ENCODE results near the gene KRTAP12-1. TPM values are rescaled to one million over a fixed set of nuclear protein-coding genes. Genes with fewer than 3 reads are reported as not detected.
A peak's percentile ranks its signal among the peaks of the same experiment; 100 is the strongest.

The KRTAP12-1 gene
- total RNA-seq, 1 donor from 2014 or later = not detected

- ATAC-seq = peak; percentile 18 to 30
- Histone ChIP-seq H3K4me1 (peaks cover 12% of the 10 kb centered on the region), H3K4me3 (no peak within 1 kb of the TSS), H3K27me3 (ENCODE audit: low read depth) (peaks cover 82% of the 10 kb centered on the region), H3K9me3 (no peaks in the 10 kb centered on the region), H3K36me3 (no peaks in the 10 kb centered on the region), H3K27ac (no peak within 1 kb of the TSS)
- intact Hi-C loops (cut with DNase I) = no loop called here
- DNase-seq = no peak
- TF ChIP-seq, protein P1, sequence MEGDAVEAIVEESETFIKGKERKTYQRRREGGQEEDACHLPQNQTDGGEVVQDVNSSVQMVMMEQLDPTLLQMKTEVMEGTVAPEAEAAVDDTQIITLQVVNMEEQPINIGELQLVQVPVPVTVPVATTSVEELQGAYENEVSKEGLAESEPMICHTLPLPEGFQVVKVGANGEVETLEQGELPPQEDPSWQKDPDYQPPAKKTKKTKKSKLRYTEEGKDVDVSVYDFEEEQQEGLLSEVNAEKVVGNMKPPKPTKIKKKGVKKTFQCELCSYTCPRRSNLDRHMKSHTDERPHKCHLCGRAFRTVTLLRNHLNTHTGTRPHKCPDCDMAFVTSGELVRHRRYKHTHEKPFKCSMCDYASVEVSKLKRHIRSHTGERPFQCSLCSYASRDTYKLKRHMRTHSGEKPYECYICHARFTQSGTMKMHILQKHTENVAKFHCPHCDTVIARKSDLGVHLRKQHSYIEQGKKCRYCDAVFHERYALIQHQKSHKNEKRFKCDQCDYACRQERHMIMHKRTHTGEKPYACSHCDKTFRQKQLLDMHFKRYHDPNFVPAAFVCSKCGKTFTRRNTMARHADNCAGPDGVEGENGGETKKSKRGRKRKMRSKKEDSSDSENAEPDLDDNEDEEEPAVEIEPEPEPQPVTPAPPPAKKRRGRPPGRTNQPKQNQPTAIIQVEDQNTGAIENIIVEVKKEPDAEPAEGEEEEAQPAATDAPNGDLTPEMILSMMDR (IDR thresholded peaks at IDR 0.05) = no peak
Measured at GRCh38 chr21:44711327-44712202, 29.6 kb upstream of the KRTAP12-1 start, which contains the start of gene TSPEAR. Gene TSPEAR, minus strand, starts transcription at chr21:44711572. Its CDS starts 58 bp downstream, at chr21:44711514.

DNA sequence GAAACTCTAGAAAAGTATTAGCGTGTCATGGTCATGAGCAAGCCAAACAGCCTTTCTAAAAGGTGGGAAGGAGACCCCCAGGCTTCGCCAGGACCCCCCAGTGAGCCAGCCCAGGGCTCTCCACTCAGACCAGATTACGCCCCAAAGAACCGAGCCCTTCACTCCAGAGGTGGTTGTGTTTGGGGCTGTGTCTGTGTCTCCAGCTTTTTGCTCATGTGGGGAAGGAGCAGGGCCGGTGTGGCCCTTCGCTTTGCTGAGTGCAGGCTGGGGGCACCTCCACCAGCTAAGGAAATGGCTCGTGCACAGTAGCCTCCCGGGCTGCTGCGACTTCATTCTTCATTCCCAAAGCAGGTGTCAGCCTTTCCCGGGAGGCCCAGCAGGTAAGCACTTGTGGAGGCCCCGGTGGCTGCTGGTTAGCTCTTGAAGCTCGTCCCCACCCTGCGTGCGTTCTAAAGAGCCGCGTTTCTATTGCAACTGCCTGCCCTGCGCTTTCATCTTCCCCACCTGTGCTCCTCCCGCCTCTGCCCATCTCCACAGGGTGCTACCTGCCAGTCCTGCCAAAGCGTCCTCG lies 28.9 kb upstream of the KRTAP12-1 start:
- peak; percentile 31 to 57 for ATAC-seq
- Histone ChIP-seq H3K27ac (no peak overlapping the region), H3K36me3 (no peaks in the 10 kb centered on the region), H3K4me3 (no peak overlapping the region), H3K27me3 (ENCODE audit: low read depth) (peaks cover 90% of the 10 kb centered on the region), H3K4me1 (peaks cover 12% of the 10 kb centered on the region), H3K9me3 (no peaks in the 10 kb centered on the region)
- no peak for DNase-seq
- TF ChIP-seq, protein P1 (IDR thresholded peaks at IDR 0.05) = no peak
- intact Hi-C loops (cut with DNase I) = no loop called here

DNA sequence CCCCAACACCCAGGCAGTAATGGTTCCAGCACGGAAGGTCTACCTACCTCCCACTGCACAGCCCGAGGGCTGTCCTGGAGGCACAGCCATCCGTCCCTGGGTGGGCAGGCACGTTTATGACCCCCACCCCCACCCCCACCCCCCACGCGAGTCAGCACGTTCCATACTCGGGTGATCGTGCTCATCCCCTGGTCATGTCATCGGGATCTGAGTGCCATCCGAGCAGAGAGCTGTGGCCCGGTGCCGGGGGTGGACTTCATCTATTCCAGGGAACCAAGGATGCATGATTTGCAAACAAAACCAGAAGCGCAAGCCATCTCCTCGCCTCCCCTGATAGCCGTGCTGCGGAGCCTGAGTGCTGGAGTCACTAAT lies 28.3 kb upstream of the KRTAP12-1 start:
- TF ChIP-seq, protein P1 (IDR thresholded peaks at IDR 0.05) = no peak
- H3K36me3 ChIP-seq = no peaks in the 10 kb centered on the region
- DNase-seq = no peak
- no peak for ATAC-seq
- H3K27me3 ChIP-seq (ENCODE audit: low read depth) = peaks cover 91% of the 10 kb centered on the region
- peaks cover 12% of the 10 kb centered on the region for H3K4me1 ChIP-seq
- no peak overlapping the region for H3K27ac ChIP-seq
- no peaks in the 10 kb centered on the region for H3K9me3 ChIP-seq
- H3K4me3 ChIP-seq = no peak overlapping the region
- intact Hi-C loops (cut with DNase I) = no loop called here

DNA sequence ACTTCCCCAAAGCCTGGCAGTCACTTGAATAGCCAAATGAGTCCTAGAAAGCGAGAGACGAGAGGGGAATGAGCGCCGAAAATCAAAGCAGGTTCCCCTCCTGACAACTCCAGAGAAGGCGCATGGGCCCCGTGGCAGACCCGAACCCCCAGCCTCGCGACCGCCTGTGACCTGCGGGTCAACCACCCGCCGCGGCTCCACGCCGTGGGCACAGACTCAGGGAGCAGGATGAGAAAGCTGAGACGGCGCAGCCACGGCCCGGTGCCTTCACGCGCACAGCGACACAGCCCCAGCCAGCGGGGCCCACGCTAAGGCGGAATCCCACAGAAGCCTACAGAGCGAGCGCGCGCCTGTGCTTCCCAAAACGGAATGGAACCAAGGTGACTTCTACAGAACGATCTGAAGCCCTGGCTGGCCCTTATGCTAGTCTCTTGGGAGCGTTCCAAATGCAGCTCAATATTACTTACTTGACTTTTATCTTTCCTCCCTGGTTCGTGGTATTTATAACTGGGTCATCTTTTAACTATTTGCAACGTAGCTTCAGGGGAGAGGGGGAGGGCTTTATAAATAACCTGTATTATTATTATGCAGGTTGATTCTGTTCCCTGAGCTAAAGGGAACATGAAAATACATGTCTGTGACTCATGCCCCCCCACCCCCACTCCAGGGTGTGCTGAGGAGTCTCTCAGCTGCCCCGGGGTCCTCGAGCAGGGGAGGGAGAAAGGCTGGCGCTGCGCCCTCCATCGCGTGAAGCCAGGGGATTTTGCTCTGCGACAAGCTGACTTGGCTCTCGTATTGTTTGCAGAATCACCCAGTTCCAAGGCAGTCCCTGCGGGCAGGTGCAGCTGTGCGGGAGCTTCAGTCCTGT lies 27.7 kb upstream of the KRTAP12-1 start:
- Histone ChIP-seq H3K4me3 (no peak overlapping the region), H3K4me1 (peaks cover 12% of the 10 kb centered on the region), H3K27me3 (ENCODE audit: low read depth) (peaks cover 90% of the 10 kb centered on the region), H3K9me3 (no peaks in the 10 kb centered on the region), H3K36me3 (no peaks in the 10 kb centered on the region), H3K27ac (no peak overlapping the region)
- DNase-seq (no peak), ATAC-seq (peak in 1 of 2 donors; percentile 25)
- TF ChIP-seq, protein P1 (IDR thresholded peaks at IDR 0.05) = no peak
- intact Hi-C loops (cut with DNase I) = no loop called here

DNA sequence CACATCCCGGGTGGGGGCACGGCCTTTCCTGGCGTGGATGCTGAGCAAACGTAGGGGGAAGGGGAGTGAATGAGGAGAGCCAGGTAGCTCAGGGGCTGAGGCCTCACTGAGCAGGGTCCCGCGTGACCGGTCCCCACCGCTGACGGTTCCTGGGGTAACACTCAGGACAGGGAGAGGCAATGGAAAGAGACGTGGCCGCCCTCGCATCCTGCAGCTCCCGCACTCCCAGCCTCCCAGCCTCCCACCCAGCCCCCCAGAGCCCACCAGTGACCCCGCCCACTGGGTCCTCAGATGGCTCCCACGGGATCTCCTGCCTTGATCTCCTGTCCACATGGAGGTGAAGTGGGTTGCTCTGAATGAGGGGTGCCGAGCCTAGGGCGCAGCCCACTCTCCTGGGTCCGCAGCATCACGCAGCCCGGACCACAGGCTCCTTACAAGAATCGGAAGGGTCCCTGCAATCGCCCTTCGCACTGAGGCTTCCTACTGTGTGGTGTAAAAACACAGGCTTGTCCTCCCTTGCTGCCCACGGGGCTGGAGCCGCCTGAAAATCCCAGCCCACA lies 27.0 kb upstream of the KRTAP12-1 start:
- Histone ChIP-seq H3K9me3 (no peaks in the 10 kb centered on the region), H3K27me3 (ENCODE audit: low read depth) (peaks cover 87% of the 10 kb centered on the region), H3K36me3 (no peaks in the 10 kb centered on the region), H3K27ac (no peak overlapping the region), H3K4me3 (no peak overlapping the region), H3K4me1 (peaks cover 12% of the 10 kb centered on the region)
- TF ChIP-seq, protein P1 (IDR thresholded peaks at IDR 0.05) = no peak
- DNase-seq = no peak
- peak in 1 of 2 donors; percentile 34 for ATAC-seq
- intact Hi-C loops (cut with DNase I) = no loop called here

Measured in lower lobe of right lung (tissue), 2 donors.